GM19025 (cell line): ENCODE measurements around the gene GNAI2.
"Not testable (repeated sequence)": the region's sequence is repeated elsewhere in the genome, so short reads cannot be mapped to it uniquely, and the experiment has no call there.

ENCODE experiments used
- ATAC-seq: cut with Tn5 transposase; IDR thresholded peaks from one replicate; pipeline ENCODE4 v1.9.1; 2021; ENCODE audit warnings: mild to moderate bottlenecking, low read depth, moderate library complexity; ENCODE audit not compliant: unreplicated experiment

GNAI2 gene

DNA sequence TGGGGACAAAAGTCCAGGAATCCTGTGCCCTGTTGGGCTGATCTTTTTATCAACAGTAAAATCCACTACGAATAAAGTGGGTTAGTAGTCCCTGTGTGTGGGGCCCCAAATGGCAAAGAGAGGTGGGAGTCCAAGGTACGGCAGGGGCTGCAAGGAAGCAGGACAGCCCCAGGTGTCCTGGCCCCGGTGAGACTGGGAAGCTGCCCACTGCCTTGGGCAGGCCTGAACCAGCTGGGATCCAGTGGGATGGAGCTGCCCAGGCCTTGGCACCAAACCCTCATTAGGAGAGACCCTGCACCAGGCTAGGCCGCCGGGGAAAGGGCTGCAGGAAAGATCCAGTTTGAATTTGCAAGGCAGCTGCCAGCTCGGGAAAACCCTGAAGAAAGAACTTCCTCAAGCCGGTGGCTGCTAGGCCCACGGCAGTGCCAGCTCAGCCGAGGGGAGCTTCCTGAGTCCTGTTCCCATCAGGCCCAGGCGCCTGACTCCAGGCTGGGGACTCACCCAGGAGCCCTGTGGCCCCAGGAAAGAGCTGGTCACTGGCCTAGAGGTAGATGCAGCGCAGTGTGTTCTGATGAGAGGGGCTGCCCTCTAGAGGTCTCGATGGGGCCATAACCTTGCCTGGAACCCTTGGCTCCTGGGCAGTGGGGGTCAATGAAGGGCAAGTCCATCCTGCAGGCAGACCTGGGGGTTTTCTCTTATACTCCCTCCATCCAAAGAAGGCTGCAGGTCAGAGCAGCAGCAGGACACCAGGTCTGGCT is 14.4 kb upstream of the GNAI2 start:
- no peak for ATAC-seq

DNA sequence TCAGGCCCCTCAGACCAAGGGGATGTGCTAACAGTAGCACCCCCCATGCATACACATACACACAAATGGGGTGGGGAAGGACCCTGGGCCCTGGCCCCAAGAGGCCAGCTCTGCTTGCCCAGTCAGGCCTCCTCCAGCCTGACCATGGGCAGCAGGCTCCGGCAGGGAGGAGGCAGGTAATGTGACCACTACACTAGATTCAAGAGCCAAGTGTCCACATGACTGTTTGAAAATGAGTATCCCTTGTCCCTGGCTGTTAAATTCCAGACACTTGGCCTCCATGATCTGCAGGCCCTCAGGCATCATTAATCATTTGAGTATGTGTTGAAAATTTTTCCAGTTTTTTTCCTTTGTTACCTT is 13.9 kb upstream of the GNAI2 start:
- ATAC-seq, result no peak

DNA sequence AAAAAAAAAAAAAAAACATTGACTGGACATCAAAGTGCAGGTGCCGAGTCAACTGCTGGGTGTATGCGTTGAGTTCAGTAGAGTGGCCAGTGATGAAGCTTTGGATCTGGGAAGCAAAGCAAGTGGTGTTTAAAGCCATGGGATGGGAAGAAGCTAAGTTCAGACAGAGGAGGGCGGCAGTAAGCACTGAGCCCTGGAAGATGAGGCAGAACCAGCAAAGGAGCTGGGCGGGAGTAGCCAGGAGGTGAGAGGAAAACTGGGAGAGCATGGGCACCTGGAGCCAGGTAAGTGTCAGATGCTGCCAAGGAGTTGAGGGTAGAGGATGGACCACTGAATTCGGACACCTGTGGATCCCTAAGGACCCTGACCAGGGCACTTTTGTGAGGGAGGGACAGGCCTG is 11.4 kb upstream of the GNAI2 start:
- ATAC-seq, result no peak

DNA sequence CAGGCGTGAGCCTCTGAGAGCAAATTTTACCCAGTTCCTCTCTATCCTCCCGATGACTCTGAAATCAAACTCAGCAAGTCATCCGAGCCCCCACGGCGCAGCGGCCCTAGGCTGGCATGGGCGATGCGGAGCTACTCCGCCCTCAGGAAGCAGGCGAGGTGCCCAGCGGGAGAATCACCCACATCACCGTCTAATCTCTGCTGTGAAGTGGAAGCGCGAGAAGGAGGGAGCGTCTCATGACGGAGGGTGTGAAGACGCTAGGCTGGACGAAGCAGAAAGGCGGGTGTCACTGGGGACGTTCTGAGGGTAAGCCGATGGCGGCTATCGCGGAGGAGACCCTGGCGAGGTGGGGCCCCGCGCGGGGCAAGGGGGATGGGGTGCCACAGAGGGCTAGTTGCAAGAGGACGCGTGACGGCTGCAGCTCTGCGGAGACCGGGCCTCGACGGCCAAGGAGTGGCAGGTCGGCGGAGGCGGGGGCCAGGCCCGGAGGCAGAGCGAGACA is 9.1 kb upstream of the GNAI2 start:
- peak; percentile 6 for ATAC-seq

DNA sequence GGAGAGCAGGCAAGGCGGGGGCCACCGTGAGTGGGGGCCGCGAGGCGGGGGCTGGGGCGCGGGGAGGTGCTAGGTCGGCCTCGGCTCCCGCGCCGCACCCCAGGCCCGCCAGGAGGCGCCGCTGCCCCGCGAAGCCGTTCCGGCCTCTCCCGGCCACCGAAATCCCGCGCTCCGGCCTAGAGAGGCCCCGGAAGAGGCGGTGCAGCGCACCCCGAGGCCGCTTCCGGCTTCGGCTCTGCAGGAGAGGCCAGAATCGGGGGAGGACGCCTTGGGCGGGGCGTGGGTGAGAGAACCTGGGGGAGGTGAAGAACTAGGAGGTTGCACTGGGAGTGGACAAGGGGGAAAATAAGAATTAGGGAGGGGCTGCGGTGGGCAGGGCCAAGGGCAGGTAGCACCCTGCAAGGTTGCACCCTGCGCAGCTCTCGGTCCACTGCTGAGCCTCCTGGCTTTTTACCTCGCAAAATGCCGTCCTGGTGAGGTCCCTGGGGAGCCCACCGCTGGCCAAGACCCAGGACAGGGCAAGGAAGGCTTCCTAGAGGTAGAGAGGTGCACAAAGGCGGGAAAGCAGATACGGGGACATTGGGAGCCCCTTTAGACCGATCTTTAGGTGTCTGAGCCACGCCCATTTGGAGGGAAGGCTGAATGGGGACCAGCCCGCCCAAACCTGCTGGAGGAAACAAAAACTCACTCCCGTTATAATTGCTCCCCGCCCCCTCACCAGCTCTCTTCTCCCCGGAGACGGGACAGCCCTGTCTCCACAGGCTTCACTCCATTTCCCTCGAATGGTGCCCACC is 8.4 kb upstream of the GNAI2 start:
- peak; percentile 87 for ATAC-seq

DNA sequence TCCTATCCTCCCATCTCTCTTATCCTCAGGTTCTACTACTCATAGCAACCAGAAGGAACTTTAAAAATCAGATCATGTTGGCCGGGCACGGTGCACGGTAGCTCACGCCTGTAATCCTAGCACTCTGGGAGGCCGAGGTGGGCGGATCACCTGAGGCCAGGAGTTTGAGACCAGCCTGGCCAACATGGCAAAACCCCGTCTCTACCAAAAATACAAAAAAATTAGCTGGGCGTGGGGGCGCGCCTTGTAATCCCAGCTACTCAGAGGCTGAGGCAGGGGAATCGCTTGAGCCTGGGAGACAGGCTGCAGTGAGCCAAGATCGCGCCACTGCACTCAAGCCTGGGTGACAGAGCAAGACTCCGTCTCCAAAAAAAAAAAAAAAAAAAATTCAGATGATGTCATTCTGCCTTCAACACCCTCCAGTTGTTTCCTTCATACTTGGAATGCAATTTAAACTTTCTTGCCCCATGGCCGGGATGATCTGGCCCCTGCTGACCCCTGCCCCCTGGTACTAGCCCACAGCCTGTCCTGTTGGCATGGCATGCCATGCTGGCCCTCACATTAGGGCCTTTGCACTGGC is 7.7 kb upstream of the GNAI2 start:
- ATAC-seq, result not testable (repeated sequence)

DNA sequence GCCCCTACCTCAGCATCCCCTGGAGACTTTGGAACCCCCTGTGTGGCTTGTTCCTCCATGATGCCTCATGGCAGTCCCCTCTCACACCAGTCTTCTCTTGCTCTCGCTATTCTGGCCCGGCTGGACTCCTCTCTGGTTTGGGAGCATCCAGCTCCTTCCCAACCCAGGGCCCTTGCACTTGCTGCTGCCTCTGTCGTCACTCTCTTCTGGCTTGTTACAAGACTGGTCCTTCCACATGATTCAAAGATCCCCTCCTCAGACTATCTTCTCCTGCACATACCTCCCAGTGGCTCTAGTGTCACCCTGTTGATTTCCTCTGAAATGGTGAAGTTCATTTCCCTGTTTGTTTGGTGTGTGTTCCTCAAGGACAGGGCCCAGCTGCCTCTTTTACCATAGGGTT is 6.5 kb upstream of the GNAI2 start:
- no peak for ATAC-seq

DNA sequence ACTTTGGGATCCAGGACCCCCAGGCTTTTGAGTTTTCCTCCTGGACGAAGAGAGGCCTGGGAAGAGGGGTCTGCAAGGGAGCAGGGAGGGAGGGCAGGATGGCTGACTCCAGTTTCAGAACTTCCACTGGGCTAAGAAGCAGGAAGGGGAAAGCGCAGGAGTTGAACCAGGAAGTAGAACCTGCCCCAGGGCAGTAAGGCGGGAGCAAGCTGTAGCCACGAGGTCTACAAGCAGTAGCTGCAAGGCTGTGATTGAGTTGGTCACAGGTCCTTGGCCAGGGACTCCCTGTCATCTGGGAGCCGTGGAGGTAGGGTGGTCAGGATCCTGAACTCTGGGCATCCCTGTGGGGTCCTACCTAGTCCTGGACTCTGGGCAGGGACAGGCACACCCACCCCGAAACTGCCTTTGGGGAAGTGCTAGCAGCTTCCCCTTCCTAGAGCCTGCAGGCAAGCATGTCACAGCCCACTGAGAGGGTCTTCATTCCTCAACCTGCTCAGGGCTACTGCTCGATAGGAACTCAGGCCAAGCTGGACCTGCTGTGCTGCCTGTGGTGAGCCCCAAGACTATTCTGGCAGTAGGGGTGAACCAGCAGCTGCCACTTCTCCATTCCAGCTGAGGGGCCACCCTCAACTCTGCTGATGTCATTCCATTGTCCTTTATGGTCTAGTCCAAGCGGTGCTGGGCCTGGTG is 5.8 kb upstream of the GNAI2 start:
- ATAC-seq, result no peak

DNA sequence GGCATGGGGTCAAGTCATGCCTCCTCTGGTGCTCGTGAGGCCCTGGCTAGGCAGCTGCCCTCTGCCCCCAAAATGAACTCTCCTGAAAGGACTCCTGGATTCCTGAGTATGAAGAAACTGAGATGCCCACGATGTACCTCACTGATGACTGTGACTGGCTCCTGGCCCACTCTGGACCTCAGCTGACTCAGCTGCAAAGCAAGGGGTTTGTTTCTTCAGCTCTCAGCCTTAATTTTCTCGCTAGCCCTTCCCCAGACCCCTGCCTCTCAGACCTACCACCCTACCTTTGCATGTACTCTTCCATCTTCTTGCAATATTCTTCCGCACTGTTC is 5.2 kb upstream of the GNAI2 start:
- ATAC-seq, result no peak

DNA sequence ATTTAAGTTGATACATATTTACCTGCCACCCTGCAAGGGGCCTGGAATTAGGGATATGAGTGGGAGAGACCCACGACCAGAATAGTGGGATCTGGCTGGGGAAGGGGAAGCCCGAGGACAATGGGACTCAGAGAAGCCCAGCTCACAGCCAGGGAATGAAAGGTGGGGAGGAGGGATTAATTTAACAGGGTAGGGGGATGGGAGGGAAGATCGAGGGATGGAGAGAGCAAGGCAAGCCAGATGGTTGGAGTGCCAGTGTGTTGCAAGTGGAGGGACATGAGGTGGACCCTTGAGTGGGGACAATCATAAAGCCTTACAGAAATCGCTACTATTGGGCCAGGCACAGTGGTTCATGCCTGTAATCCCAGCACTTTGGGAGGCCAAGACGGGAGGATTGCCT is 4.4 kb upstream of the GNAI2 start:
- ATAC-seq, result no peak

DNA sequence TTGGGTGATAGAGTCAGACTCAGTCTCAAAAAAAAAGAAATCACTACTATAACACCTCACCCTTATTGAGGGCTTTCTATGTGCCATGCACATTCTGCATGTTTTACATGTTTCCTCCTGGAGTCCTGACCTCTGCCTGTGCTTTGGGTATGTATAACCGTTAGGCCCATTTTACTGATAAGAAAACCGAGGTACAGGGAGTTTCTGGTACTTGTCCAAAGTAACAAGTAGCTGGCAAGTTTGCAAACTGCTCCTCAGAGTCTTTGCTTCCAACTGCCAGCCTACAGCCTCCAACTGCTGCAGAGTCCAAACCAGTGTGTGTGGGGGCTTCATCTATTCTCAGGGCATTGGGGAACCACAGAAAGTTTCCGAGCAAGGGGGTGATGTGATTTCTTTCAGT is 3.7 kb upstream of the GNAI2 start:
- no peak for ATAC-seq

DNA sequence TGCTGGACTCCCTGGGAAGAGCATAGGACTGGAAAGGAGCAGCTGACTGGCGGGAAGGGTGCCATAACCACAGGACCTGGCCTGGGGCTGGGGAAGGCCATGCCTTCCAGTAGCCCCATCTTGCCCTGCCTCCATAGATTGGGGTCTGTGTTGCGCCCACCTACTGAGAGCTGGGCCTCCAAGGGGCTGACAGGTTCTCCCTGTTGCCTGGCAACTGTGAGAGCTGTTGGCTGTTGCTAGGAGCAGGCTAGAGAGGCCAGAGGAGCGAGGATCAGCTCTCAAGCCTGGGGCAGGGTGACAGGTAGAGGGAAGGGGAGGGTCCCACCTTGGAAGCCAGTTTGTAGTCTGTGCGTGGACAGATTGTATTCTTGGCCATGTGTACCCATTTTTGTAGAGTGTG is 2.8 kb upstream of the GNAI2 start:
- no peak for ATAC-seq

DNA sequence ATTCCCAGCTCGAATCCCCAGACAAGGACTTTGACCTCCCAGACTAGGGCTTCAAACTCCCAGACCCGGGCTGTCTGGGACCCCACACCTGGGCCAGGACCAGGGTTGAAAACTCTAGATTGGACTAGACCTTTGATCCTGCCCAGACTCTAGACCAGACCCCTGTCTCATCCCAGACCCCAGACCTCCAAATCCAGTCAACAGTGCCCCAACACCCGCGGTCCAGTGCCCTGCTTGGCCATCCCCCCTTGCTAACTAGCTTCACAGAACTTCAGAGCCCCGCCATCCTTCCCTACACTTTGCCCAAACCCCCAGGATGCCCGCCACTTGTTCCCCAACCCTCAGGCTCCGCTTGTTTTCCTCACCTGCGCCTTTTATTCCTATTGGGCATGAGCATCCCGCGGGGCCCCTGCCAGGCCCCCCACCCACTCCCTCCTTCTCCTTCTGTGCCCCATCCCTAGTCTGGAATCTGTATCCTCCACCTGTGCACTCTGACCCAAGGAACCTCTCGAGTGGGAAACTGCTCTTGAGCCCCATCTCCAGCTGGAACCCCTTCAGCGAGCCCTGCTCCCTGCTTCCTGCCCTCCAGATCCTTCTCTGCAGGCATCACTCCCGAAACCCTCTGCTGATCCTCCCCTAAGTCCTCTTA is 604 bp downstream of the GNAI2 start:
- no peak for ATAC-seq

DNA sequence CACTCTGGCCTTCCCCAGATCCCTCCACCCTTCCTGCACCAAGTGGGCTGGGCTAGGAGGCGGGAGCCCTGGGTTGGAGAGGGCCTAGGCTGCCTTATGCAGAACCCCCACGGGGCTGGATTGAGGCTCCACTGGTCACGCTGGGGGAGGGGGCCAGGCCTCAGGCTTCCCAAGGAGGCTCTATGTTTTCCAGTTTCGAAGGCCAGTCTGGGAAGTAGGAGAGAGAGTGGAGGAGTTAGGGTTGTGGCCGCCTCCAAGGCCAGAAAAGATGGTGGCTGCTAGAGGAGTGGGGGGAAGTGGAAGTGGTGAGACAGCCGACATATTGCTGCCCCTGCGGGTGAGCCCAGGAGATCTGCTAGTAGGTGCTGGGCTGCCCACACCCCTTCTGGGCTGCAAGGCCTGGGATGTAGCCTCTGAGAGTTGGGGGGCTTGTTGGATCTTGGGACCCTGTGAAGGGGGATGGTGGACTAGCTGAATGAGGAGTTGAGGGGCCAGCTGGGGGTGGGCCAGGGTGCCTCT is 1.2 kb downstream of the GNAI2 start:
- no peak for ATAC-seq

DNA sequence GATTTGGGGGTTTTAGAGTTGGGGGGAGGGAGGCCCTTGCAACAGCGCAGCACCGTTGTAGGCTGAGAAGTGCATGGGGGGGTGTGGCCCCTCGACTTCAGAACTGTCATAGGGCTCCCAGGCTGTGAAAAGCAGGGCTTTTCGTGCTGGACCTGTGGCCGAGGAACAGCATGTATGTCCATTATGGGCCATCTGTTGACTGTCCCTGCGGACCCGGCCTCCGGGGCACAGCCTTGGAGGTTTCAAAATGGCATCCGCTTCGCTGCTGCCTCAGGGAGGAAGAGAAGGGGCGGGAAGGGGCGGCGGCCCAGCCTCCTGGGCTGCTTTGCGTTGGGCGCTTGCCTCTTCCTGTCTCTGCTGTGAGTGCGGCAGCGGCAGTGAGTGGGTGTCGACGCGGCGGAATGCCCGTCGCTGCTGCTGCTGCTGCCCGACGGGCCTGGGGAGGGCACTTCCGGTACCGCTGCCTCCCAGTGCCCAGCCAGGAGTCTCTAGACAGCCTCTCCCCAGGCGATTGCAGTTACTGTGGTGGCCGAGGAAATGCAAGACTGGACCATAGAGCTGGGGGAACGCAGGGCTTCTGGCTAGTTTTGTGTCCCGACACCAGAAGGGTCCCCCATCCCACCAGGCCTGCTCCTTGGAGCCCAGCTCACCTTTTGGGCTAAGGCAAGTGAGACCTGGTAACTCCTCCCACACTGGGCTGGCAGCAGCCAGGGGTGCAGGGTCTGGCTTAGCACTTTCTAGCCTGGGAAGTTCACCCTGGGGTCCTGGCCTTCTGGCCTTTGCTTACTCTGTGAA is 1.9 kb downstream of the GNAI2 start:
- no peak for ATAC-seq

DNA sequence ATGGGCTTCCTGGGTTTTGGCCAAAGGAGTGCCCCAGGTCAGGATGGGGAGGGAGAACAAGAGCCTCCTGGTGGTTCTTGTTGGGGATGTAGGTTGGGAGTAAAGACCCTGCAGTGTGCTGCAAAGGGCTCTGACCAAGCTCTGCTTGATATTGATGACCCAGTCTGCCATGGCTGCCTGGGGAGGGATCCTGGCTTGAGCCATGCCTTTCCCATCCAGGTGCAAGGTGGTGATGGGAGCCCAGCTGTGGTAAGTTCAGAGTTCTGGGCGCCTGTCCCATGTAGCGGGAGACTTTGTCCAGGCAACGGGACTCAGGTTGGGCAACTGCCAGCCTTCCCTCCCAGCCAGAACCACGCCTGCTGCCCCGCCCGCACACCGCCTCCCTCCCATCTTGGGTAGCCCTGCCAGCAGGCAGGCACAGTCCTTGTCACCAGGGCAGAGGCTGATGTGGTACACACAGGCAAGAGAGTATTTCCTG is 2.6 kb downstream of the GNAI2 start:
- no peak for ATAC-seq

DNA sequence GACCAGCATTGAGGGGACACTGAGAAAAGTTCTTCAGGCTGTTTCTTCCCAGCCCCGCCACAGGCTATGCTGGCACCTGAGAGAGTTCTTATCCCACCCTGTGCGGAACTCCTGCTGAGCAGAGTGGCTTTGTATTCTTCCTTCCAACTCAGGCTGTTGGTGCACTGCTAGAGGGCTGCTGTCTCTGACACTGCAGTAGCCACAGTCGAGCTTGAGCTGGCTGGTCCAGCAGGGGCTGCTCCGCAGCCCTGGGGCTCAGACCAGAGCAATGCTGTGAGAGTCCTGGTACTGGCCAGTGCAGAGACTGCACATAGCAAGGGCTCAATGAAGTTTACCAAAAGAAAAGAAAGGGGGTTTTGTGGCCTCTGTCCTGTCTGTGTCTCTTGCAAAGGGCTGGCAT is 3.6 kb downstream of the GNAI2 start:
- no peak for ATAC-seq

DNA sequence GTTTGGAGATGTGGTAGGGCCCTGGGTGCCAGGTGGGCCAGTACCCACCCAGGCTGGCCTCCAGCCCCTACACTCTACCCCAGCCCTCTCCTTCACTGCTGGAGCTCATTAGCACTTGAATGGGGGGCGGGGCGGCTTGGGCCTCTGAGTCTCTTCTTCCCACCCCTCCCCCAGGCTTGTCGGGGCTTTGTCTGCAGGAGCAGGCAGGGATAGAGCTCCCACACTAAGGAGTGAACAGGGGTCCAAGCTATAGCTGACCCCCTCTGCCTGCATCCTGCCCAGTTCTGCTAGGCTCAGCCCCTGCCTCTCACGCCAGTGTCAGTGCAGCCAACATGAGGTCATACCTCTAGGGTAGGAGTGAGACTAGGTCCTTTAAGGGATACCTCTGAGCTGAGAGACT is 5.2 kb downstream of the GNAI2 start:
- no peak for ATAC-seq

DNA sequence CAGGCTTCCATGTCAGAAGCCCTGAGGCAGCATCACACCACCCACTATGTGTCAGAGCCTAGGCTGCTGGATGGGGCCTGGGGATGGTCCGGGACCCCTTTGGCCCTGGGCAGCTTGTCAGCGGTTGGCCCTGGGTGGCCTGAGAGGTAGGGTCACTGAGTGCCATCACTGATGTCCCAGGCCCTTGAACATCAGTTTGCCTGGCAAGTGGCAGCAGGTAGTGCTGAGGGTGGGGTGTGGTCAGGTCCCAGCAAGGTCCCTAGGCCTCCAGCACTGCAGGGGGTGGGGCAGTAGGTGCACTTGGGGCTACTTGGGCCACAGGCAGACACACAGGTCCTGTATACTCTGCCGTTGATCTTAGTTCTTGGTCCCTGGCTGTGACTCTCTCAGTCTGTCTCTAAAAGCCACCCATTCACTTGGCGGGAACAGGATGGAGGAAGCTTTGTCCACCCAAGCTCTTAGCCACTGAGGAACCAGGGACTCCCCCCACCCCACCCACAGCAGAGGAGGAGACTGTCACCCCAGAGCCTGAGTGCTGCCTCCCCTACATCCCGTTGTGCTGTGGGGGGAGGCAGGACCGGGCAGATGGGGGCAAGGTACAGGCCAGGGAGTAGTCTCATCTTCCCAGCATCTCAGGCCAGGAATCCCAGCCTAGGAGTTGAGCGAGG is 5.8 kb downstream of the GNAI2 start:
- ATAC-seq, result no peak
